SK-N-MC (cell line): Measurements from ENCODE around the gene DNHD1.

Experiments used
- DNase-seq: peaks from one replicate; pipeline ENCODE4 v3.0.0-alpha.2; 2011; ENCODE audit warnings: low read depth, low spot score
- H3K27ac ChIP-seq: fragments of 200-600 bp; sonication (generic); 2 replicates; pipeline ENCODE4 v1.5.1; 2016; ENCODE audit warnings: mixed run types
- H3K36me3 ChIP-seq: fragments of 200-600 bp; sonication (generic); 2 replicates; pipeline ENCODE4 v1.6.1; 2017; ENCODE audit warnings: antibody characterized with exemption, low read length, mixed read lengths; ENCODE audit not compliant: insufficient read depth
- H3K4me3 ChIP-seq: fragments of 200-600 bp; sonication (generic); 2 replicates; pipeline ENCODE4 v1.5.1; 2016
- H3K9ac ChIP-seq: fragments of 200-600 bp; sonication (generic); 2 replicates; pipeline ENCODE4 v1.8.0; 2017; ENCODE audit warnings: mixed run types, mixed read lengths; ENCODE audit not compliant: insufficient read length
- H3K9me3 ChIP-seq: fragments of 200-600 bp; sonication (generic); 2 replicates; pipeline ENCODE4 v1.6.1; 2017; ENCODE audit warnings: low read depth, mild to moderate bottlenecking, antibody characterized with exemption, low read length, moderate library complexity, mixed read lengths
- EZH2 ChIP-seq: fragments of 200-600 bp; sonication (generic); IDR thresholded peaks from one replicate; pipeline ENCODE4 v1.6.1; 2017; ENCODE audit warnings: antibody characterized with exemption
- FOXP2 ChIP-seq: optimal IDR thresholded peaks from 2 replicates; pipeline ENCODE3; 2011; ENCODE audit warnings: mild to moderate bottlenecking, moderate library complexity; ENCODE audit not compliant: insufficient read depth; ENCODE audit errors: extremely low read length, control extremely low read depth
- POLR2AphosphoS5 ChIP-seq: IDR thresholded peaks from 2 replicates; pipeline ENCODE4 v1.6.1; 2012; ENCODE audit warnings: mild to moderate bottlenecking, low read depth, low read length, borderline replicate concordance

DNHD1 gene

DNA sequence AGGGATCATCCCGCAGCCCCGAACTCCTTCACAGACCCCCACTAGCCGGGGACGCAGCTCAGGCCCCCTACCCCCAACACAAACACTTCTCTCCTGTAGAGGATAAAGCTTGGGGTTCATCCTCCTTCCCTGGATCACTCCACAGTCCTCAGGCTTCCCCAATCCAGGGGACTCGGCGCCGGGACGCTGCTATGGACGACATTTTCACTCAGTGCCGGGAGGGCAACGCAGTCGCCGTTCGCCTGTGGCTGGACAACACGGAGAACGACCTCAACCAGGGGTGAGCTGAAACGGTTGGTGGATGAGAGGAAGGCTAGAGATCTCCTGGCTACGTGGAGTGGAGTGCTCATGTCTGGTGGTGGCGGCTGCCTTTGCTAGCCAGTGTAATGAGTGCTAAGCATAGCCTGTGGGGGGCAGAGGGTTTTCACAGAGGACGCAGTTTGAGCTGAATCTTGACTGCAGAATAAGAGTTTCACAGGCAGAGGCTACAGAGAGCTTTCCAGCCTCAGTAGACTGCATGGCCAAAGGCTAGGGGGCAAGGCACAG is 107.1 kb downstream of the DNHD1 start:
- peak overlapping the region; percentile 98 for H3K4me3 ChIP-seq
- peaks cover 40% of the 10 kb centered on the region for H3K36me3 ChIP-seq
- H3K9ac ChIP-seq: peak overlapping the region; percentile 94
- H3K27ac ChIP-seq: 0 out of 2 replicates have a peak overlapping the region, but pooled peaks have one; percentile 5
- no peak for DNase-seq
- TF ChIP-seq POLR2AphosphoS5 (no peak), FOXP2 (no peak), EZH2 (no peak)
- no peaks in the 10 kb centered on the region for H3K9me3 ChIP-seq

DNA sequence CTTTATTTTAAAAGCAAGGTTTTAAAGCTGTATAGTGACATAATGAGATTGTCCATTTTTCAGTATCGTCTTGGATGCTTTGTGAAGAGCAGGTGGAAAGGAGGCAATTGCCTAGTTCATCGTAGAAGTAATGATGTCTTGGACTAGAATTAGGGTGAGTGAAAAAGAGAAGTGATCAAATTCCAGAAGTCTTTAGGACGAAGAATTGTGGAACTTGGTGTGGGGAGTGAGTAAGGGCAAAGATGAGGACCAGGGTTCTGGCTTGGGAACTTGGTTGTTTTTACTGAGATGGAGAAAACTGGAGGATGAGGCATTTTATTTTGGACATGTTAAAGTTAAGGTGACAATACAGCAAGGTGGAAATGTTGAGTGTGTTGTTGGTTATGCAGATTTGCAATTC is 107.7 kb downstream of the DNHD1 start:
- peak overlapping the region; percentile 98 for H3K4me3 ChIP-seq
- no peak overlapping the region for H3K27ac ChIP-seq
- H3K36me3 ChIP-seq: peaks cover 40% of the 10 kb centered on the region
- TF ChIP-seq FOXP2: no peak
- TF ChIP-seq EZH2: no peak
- no peak for TF ChIP-seq POLR2AphosphoS5
- DNase-seq: no peak
- H3K9ac ChIP-seq: peak overlapping the region; percentile 94
- H3K9me3 ChIP-seq: no peaks in the 10 kb centered on the region

DNA sequence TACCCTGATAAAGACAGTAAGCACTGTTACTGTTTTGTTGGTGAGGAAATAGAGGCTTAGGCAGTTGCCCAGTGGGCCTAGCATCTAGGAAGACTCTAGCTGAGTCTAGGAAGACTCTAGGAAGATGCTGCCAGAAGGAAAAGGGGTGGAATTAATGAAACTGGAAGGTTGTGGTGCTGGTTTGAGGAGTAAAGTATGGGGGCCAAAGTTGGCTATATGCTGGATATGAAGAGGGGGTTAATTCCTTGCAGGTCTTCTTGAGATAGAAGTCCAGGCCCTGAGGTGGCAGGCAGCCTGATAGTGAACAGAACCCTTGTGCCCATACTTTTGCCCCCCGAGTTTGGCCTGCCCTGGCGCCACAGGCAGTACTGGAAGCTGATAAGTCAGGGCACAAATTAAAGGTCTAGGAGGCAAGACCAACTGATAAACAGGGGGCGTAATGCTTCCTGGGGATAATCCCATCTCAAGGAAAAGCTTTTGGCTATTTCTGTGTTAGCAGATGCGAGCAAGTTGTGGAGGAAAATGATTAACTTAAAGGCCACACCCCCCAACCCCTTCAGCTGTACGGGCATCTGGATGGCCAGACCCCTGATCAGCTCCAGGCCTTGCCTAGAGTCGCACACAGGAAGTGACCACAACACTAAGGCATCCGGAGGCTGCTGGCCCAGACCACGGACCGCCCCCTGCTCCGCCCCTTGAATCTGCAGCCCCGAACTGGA is 109.5 kb downstream of the DNHD1 start:
- peak overlapping the region; percentile 86 for H3K27ac ChIP-seq
- H3K4me3 ChIP-seq: peak overlapping the region; percentile 58
- peaks cover 37% of the 10 kb centered on the region for H3K36me3 ChIP-seq
- H3K9ac ChIP-seq: peak overlapping the region; percentile 60
- TF ChIP-seq FOXP2 (no peak), POLR2AphosphoS5 (no peak), EZH2 (no peak)
- no peak for DNase-seq
- H3K9me3 ChIP-seq: no peaks in the 10 kb centered on the region

GRCh38 chr11:6607190-6607795 is 110.2 kb downstream of the DNHD1 start:
- TF ChIP-seq EZH2: no peak
- TF ChIP-seq FOXP2: no peak
- Histone ChIP-seq H3K9me3 (no peaks in the 10 kb centered on the region), H3K36me3 (peaks cover 36% of the 10 kb centered on the region), H3K9ac (peak overlapping the region; percentile 60), H3K4me3 (peak overlapping the region; percentile 58), H3K27ac (peak overlapping the region; percentile 86)
- no peak for DNase-seq

GRCh38 chr11:6608011-6608410 is 110.9 kb downstream of the DNHD1 start:
- Histone ChIP-seq H3K27ac (peak overlapping the region; percentile 86; the same call in 1 of the 2 replicates), H3K9me3 (no peaks in the 10 kb centered on the region), H3K9ac (no peak overlapping the region), H3K4me3 (no peak overlapping the region), H3K36me3 (peaks cover 36% of the 10 kb centered on the region)
- DNase-seq: no peak
- no peak for TF ChIP-seq EZH2
- no peak for TF ChIP-seq FOXP2
- TF ChIP-seq POLR2AphosphoS5: no peak

DNA sequence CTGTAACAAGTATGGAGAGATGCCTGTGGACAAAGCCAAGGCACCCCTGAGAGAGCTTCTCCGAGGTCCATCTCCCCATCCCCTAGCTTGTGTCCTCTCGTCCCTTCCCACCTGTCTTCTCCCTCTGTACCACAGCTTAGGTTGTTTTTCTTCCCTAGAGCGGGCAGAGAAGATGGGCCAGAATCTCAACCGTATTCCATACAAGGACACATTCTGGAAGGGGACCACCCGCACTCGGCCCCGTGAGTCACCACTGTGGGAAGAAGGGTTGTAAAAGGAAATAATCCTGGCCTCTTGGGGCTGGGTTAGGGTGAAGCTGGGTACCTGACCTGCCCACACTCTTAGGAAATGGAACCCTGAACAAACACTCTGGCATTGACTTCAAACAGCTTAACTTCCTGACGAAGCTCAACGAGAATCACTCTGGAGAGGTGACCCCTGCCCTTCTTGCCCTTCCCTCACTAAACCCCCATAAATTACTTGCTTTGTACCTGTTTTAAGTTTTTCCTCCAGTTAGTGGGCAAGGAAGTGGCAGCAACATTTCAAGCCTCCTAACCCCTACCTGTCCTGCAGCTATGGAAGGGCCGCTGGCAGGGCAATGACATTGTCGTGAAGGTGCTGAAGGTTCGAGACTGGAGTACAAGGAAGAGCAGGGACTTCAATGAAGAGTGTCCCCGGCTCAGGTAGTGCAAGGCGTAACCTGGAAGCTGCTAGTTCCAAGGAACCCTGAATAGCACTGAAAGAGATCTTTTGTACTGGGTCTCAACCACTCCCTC is 111.8 kb downstream of the DNHD1 start:
- Histone ChIP-seq H3K27ac (no peak overlapping the region), H3K36me3 (peaks cover 36% of the 10 kb centered on the region), H3K9ac (no peak overlapping the region), H3K9me3 (no peaks in the 10 kb centered on the region), H3K4me3 (no peak overlapping the region)
- TF ChIP-seq POLR2AphosphoS5: 0 out of 2 replicates have a peak, but pooled peaks have one; percentile 18
- TF ChIP-seq FOXP2: no peak
- no peak for TF ChIP-seq EZH2
- no peak for DNase-seq

GRCh38 chr11:6609502-6610015 is 112.5 kb downstream of the DNHD1 start:
- Histone ChIP-seq H3K27ac (no peak overlapping the region), H3K9me3 (no peaks in the 10 kb centered on the region), H3K36me3 (peaks cover 36% of the 10 kb centered on the region), H3K9ac (no peak overlapping the region), H3K4me3 (no peak overlapping the region)
- TF ChIP-seq POLR2AphosphoS5 (0 out of 2 replicates have a peak, but pooled peaks have one; percentile 5), FOXP2 (no peak), EZH2 (no peak)
- DNase-seq: no peak

DNA sequence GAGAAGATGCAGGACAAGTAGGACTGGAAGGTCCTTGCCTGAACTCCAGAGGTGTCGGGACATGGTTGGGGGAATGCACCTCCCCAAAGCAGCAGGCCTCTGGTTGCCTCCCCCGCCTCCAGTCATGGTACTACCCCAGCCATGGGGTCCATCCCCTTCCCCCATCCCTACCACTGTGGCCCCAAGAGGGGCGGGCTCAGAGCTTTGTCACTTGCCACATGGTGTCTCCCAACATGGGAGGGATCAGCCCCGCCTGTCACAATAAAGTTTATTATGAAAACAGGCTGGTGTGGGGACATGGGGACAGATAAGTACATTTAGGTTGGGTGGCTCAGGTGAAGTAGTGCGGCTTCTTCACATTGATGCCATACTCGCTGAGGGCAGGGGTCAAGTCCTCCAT is 113.5 kb downstream of the DNHD1 start:
- DNase-seq: no peak
- H3K27ac ChIP-seq: no peak overlapping the region
- no peak overlapping the region for H3K9ac ChIP-seq
- no peak overlapping the region for H3K4me3 ChIP-seq
- H3K9me3 ChIP-seq: no peaks in the 10 kb centered on the region
- peaks cover 36% of the 10 kb centered on the region for H3K36me3 ChIP-seq
- TF ChIP-seq EZH2: no peak
- no peak for TF ChIP-seq FOXP2
- no peak for TF ChIP-seq POLR2AphosphoS5
